GM12874 (cell line): Measurements from ENCODE around the gene PPP1R1B.

Experiments used
- CTCF ChIP-seq: IDR thresholded peaks from 2 replicates; pipeline ENCODE4 v1.5.1; 2011; ENCODE audit warnings: low read depth, mild to moderate bottlenecking, control low read depth, low read length, moderate library complexity; ENCODE audit not compliant: insufficient read depth

The PPP1R1B gene

GRCh38 chr17:39598047-39598481 lies 28.7 kb upstream of the PPP1R1B start:
- TF ChIP-seq CTCF, result no peak

GRCh38 chr17:39598630-39599003 lies 28.1 kb upstream of the PPP1R1B start:
- TF ChIP-seq CTCF, result no peak

- TF ChIP-seq CTCF, result no peak
Measured at GRCh38 chr17:39599004-39599664, 27.6 kb upstream of the PPP1R1B start.

- TF ChIP-seq CTCF, result no peak
Measured at GRCh38 chr17:39599665-39600231, 27.0 kb upstream of the PPP1R1B start.

GRCh38 chr17:39600288-39600996 lies 26.3 kb upstream of the PPP1R1B start:
- TF ChIP-seq CTCF, result no peak

GRCh38 chr17:39600997-39601597 lies 25.7 kb upstream of the PPP1R1B start:
- no peak for TF ChIP-seq CTCF
